Ovary (tissue), 9 donors: ENCODE results near the gene BANP. TPM values are rescaled to one million over a fixed set of nuclear protein-coding genes. Genes with fewer than 3 reads are reported as not detected.

ENCODE experiments used
- DNase-seq, 5 donors: peaks; one replicate each; pipeline ENCODE4 v3.0.0-alpha.2; 2019 to 2020
- H3K27ac ChIP-seq, 2 donors: fragments of 200-600 bp; one replicate each; pipeline versions ENCODE4 v1.5.1 to v1.8.0; 2019 to 2022
- H3K27me3 ChIP-seq: fragments of 200-600 bp; one replicate; pipeline ENCODE4 v1.8.0; 2022
- H3K36me3 ChIP-seq: fragments of 200-600 bp; sonication (generic); one replicate; pipeline ENCODE4 v1.5.1; 2019
- H3K4me1 ChIP-seq: one replicate; pipeline ENCODE4 v1.8.1; 2013; ENCODE audit warnings: mild to moderate bottlenecking, moderate library complexity; ENCODE audit not compliant: insufficient read depth
- H3K4me3 ChIP-seq: fragments of 200-600 bp; sonication (generic); one replicate; pipeline ENCODE4 v1.5.1; 2017
- H3K9me3 ChIP-seq, 2 donors: fragments of 200-600 bp in 1 of 2; sonication (generic) in 1 of 2; one replicate each; pipeline versions ENCODE4 v1.5.1 to v1.8.1; 2013 to 2019; ENCODE audit warnings: mild to moderate bottlenecking in 1 of 2, moderate library complexity in 1 of 2
- EP300 ChIP-seq: sonication (generic); formaldehyde crosslinking; IDR thresholded peaks from one replicate; pipeline ENCODE4 v1.6.1; 2017; ENCODE audit warnings: antibody characterized with exemption
- POLR2A ChIP-seq: fragments of 450-650 bp; IDR thresholded peaks from one replicate; pipeline ENCODE4 v1.6.1; 2017; ENCODE audit warnings: antibody characterized with exemption, mild to moderate bottlenecking, moderate library complexity
- WGBS, 3 donors: extraction: QIAGEN DNeasy Blood & Tissue Kit in 1 of 3; methylation state at CpG; one replicate each; pipeline versions ENCODE4 v1.1.5 to v1.1.7; 2013 to 2017; 5-methylcytosine and 5-hydroxymethylcytosine counted together
- intact Hi-C, 4 donors: fragments of 100-400 bp; cut with DNase I; formaldehyde crosslinking; loops; one replicate each; pipeline versions ENCODE4 v1.11.0 to v1.15.1; 2022 to 2023
- polyA plus RNA-seq, 2 donors: library from polyadenylated mRNA; stranded (reverse); fragments of 200-250 nt in 1 of 2; fragments of 350-450 nt in 1 of 2; fragmentation: Illumina TruSeq in 1 of 2; extraction: RNeasy Lipid Tissue Mini Kit (QIAGEN cat#74804) in 1 of 2; gene quantifications; one replicate each; pipeline ENCODE4 v1.2.3, GENCODE V29; 2013 to 2014
- total RNA-seq, 7 donors: library from RNA; depleted of rRNA in 2 of 7; stranded (reverse); fragments of >200 nt in 2 of 7; fragmentation: NEBNext Ultra II Directional in 3 of 7; extraction: Animal tissue kit (Norgen Biotek cat#: 25700) in 3 of 7; gene quantifications; one replicate each; pipeline versions ENCODE4 v1.1.0 to v1.2.4, GENCODE V29; 2016 to 2023
- TF ChIP-seq, protein P1 (sequence below), 3 donors: fragments of 450-650 bp in 2 of 3; fragments of 200-600 bp in 1 of 3; IDR thresholded peaks; one replicate each; pipeline versions ENCODE4 v1.5.1 to v1.8.0; 2016 to 2022; ENCODE audit warnings: antibody characterized with exemption in 3 of 3, mild to moderate bottlenecking in 1 of 3
- donor health status: DM: no; HTN: no; CAD: no; lungs with moderate emphysema.
- donor health status: DM: no; HTN: no; CAD: no.
- donor health status: Bipolar disorder and iron deficiency.
- donor health status: DM: yes; HTN: yes; CAD: no.
- donor health status: DM: no; HTN: no; CAD: no.
- donor health status: DM: yes; HTN: yes; CAD: no.

BANP gene
- total and polyA plus RNA-seq, 9 donors: 14.8 to 48.6 (median 28.1) TPM

DNA sequence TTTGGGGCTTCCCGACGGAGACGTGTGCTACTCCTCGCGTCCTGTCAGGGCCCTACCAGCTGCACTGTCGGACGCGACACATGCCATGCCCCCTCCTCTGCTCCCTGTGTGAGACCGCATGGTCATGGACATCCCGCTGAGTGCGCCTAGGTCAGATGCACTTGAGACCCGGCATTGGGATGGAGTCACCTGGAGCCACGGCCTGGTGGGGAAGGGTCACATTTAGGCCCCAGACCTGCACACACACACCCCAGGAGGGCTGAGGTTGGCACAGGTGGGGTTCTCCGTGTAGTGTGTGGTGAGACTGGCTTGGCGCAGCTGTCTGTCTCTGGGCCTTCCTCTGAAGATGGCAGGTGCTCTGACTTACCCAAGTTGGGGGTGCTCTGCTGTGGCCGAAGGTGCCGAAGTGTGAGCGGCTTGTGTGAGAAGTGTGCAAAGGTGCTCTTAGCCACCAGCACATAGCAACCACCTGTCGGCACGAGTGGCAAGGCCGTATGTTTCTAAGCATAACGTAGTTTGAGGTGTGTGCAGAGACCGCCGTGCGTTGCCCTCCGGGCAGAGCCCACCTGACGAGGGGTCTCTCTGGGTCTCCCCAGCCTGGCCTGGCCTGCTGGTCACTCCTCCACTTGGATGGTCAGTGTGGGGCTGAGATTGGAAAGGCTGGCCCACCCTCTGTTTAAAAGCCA lies 108.6 kb downstream of the BANP start:
- TF ChIP-seq EP300: no peak
- no peak for TF ChIP-seq POLR2A
- TF ChIP-seq, protein P1, sequence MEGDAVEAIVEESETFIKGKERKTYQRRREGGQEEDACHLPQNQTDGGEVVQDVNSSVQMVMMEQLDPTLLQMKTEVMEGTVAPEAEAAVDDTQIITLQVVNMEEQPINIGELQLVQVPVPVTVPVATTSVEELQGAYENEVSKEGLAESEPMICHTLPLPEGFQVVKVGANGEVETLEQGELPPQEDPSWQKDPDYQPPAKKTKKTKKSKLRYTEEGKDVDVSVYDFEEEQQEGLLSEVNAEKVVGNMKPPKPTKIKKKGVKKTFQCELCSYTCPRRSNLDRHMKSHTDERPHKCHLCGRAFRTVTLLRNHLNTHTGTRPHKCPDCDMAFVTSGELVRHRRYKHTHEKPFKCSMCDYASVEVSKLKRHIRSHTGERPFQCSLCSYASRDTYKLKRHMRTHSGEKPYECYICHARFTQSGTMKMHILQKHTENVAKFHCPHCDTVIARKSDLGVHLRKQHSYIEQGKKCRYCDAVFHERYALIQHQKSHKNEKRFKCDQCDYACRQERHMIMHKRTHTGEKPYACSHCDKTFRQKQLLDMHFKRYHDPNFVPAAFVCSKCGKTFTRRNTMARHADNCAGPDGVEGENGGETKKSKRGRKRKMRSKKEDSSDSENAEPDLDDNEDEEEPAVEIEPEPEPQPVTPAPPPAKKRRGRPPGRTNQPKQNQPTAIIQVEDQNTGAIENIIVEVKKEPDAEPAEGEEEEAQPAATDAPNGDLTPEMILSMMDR (IDR thresholded peaks at IDR 0.05): no peak
- Histone ChIP-seq H3K36me3 (no peaks in the 10 kb centered on the region), H3K4me1 (peaks cover 11% of the 10 kb centered on the region), H3K27ac (no peak overlapping the region), H3K27me3 (no peaks in the 10 kb centered on the region), H3K4me3 (no peak overlapping the region), H3K9me3 (no peaks in the 10 kb centered on the region)
- intact Hi-C loops: no loop called here
- 93 to 97% (median 95%) methylated on average over 27 of the region's 27 CpGs for WGBS, 3 donors
- DNase-seq: peak in 1 of 5 donors; percentile 16

DNA sequence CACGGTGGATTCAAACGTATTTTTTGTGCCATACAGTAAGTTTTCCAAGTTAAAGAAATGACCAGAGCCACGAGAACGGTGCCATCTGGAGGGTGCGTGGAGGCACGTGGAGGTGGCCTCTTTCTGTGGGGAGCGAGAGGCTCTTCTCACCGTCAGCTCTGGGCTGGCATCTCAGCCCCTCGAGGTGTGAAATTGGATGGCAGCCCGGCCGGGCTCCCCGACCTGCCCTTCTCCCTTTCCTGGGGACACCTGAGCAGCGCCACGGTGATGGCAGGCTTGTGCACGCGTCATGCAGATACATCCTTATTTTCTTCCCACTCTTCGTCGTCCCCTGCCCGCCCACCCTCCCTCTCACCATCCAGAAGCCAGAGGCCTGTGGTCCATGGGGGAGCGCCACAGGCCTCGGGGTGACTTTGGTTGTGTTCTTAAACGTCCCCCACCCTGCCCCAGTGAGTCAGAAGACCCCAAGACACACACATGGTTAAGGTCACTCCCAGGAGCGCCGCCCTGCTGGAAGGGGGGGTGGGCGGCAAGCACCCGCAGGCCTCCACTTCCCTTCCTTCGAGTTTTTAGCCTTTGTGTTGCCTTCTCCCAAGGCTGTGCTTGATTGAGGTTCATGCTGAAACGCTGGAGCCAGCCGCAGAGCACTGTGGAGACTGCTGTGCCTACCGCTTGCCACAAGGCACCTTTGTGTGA lies 109.4 kb downstream of the BANP start:
- peak in 1 of 5 donors; percentile 20 for DNase-seq
- Histone ChIP-seq H3K36me3 (no peaks in the 10 kb centered on the region), H3K9me3 (no peaks in the 10 kb centered on the region), H3K27ac (no peak overlapping the region), H3K4me3 (no peak overlapping the region), H3K4me1 (peaks cover 11% of the 10 kb centered on the region), H3K27me3 (no peaks in the 10 kb centered on the region)
- intact Hi-C loops: no loop called here
- 93 to 94% (median 94%) methylated on average over 28 to 30 of the region's 30 CpGs for WGBS, 3 donors
- TF ChIP-seq POLR2A (no peak), EP300 (no peak)
- TF ChIP-seq, protein P1 (IDR thresholded peaks at IDR 0.05): no peak

DNA sequence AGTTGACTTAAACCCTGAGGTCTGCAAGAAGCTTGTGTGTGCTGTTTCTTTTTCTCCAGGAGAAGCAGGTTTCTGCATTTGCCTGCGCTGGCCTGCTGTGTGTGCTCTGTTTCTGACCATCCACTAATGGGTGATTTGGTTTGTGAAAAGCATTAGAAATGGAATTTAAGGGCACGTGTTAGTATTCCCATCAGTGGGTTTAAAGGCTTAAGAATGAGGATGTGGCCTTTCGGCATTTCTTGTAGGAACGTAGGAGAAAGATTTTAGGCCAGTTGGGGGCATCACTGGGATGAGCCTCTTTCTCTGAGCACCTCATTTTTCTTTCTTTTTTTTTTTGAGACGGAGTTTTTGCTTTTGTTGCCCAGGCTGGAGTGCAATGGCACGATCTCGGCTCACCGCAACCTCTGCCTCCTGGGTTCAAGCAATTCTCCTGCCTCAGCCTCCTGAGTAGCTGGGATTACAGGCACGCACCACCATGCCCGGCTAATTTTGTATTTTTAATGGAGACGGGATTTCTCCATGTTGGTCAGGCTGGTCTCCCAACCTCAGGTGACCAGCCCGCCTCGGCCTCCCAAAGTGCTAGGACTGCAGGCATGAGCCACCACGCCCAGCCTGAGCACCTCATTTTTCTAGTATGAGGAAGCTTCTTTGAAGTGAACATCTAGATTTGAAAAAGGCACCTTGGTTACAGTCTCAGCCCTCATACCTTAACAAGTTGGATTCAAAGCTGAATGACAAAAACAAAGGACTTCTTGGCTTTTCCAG lies 110.3 kb downstream of the BANP start:
- Histone ChIP-seq H3K27ac (peak overlapping the region in 1 of 2 donors; percentile 73), H3K27me3 (no peaks in the 10 kb centered on the region), H3K4me3 (no peak overlapping the region), H3K4me1 (peaks cover 11% of the 10 kb centered on the region), H3K9me3 (no peaks in the 10 kb centered on the region), H3K36me3 (no peaks in the 10 kb centered on the region)
- peak in 1 of 5 donors; percentile 20 for DNase-seq
- TF ChIP-seq, protein P1 (IDR thresholded peaks at IDR 0.05): no peak
- 87 to 90% (median 89%) methylated on average over 14 of the region's 14 CpGs for WGBS, 3 donors
- intact Hi-C loops: no loop called here

DNA sequence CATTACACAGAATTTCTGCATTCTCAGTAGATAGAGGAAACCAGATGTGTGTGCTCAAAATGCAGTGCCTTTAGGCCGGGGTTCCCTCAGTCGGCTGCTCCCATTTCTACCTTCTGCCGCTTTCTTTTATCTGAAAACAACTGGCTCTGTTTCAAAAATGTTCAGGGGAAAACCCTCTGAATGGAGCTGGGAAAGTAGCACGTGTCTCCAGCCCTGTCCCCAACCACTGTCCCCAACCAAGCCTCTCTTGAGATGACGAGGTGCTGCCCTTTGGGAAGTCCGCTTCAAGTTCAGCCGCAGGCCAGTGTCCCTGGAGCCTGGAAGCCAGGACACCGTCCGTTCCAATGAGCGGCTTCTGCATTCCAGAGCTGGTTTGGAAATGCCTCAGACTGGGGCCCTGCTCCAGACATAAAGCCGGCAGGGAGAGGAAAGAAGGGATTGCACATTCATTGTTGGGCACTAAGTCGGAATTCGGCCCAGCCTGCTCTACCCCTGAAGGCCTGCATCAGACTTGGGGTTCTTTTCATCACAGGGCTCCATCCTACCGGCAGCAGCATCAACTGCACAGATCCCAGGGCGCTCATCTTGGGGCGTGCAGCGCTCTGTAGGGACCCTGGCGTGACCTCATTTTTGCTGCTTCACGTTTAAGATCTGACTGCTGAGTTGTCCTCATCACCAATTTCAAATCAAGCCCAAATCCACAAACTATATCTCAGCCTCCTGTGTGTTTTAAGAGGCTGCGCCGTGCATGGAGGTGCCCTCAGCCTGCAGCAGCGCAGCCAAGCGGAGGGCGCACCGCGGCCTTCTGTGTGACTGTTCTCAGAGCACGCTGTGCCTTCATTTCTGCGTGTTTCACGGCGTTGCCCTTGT lies 111.3 kb downstream of the BANP start:
- intact Hi-C loops: no loop called here
- H3K9me3 ChIP-seq: no peaks in the 10 kb centered on the region
- no peaks in the 10 kb centered on the region for H3K27me3 ChIP-seq
- TF ChIP-seq POLR2A (no peak), EP300 (no peak)
- TF ChIP-seq, protein P1 (IDR thresholded peaks at IDR 0.05): no peak
- H3K4me3 ChIP-seq: no peak overlapping the region
- H3K4me1 ChIP-seq: peaks cover 11% of the 10 kb centered on the region
- no peaks in the 10 kb centered on the region for H3K36me3 ChIP-seq
- peak in 4 of 5 donors; percentile 36 to 55 (median 44) for DNase-seq
- 37 to 38% (median 38%) methylated on average over 30 of the region's 30 CpGs for WGBS, 3 donors
- H3K27ac ChIP-seq: peak overlapping the region in 1 of 2 donors; percentile 73
